K562 treated with DMSO at 1 percent for 4 hours (cell line): ENCODE results near the gene MUC16. TPM values are rescaled to one million over a fixed set of nuclear protein-coding genes. Genes with fewer than 3 reads are reported as not detected.

Experiments used
- total RNA-seq: library from RNA; unstranded; fragments of 300-600 nt; gene quantifications from 2 replicates; pipeline ENCODE4 v1.2.3, GENCODE V29; 2022; ENCODE audit not compliant: insufficient read depth

The MUC16 gene
- not detected in 2 replicates for total RNA-seq

DNA sequence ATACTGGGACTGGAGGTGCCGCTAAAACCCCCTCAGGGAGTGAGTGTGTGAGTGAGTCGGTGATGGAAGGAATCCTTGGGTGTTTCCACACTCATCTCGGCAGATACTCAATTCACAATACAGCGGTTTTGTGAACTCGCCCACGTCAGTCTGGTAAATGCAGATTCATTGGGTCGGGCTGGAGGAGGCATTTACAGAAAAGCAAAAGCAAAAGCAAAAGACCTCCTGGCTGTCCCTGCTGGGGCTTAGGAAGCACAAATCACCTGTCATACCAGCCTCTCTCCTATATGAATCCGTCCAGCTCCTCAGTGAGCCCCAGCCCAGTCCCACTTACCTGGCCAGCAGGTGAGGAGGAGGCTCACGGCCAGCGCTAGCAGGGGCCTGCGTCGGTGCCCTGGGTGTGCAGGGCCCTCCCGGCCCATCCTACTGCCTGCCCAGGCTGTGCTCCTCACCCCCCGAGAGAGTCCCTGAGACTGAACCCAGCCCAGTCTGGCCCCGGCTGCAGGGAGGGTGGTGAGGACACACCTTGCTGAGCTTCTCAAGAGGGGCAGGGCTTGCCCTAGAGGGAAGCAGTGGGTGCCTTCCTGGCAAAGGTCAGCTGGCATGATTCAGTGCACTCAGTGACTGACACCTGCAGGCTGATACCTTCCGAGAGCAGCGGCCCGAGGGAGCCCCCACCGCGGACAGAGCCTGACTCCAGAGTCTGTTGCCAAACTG lies at the start of gene MUC16:
TSS of gene MUC16 (minus strand) at position 475 of the 717 bp plus-strand sequence.

Other genes starting within 250 kb of the MUC16 start
- 8.1 and 16.7 TPM in 2 replicates for gene ZNF558, start 178.1 kb downstream of the MUC16 start, total RNA-seq
- not detected in 2 replicates for gene MBD3L1, start 178.0 kb downstream of the MUC16 start, total RNA-seq
- gene OR1M1, start 76.7 kb upstream of the MUC16 start, total RNA-seq: not detected in 2 replicates
- not detected in 2 replicates for gene OR7G2, start 97.1 kb upstream of the MUC16 start, total RNA-seq
- not detected in 2 replicates for gene OR7G1, start 105.4 kb upstream of the MUC16 start, total RNA-seq
- not detected in 2 replicates for gene OR7G3, start 116.5 kb upstream of the MUC16 start, total RNA-seq
- 18.9 and 23.6 TPM in 2 replicates for gene ZNF317, start 130.0 kb upstream of the MUC16 start, total RNA-seq
- 0.85 and 0.87 TPM in 2 replicates for gene OR7D2, start 168.6 kb upstream of the MUC16 start, total RNA-seq
- gene OR7D4, start 209.2 kb upstream of the MUC16 start, total RNA-seq: not detected in 2 replicates
- gene OR7E24, start 240.5 kb upstream of the MUC16 start, total RNA-seq: not detected in 2 replicates